Coronary artery (tissue), 2 donors: Measurements from ENCODE around the gene LFNG.

Experiments
- DNase-seq: peaks from one replicate; pipeline ENCODE4 v3.0.0-alpha.2; 2017; ENCODE audit warnings: low spot score
- H3K27ac ChIP-seq, 2 donors: fragments of 200-600 bp; sonication (generic); one replicate each; pipeline ENCODE4 v1.5.1; 2016 to 2019
- H3K4me3 ChIP-seq: fragments of 200-600 bp; sonication (generic); 2 replicates; pipeline ENCODE4 v1.5.1; 2016; ENCODE audit warnings: mild to moderate bottlenecking, moderate library complexity
- CTCF ChIP-seq: fragments of 200-600 bp; sonication (generic); IDR thresholded peaks from one replicate; pipeline ENCODE4 v1.5.1; 2019; ENCODE audit warnings: antibody characterized with exemption

The LFNG gene

GRCh38 chr7:2570021-2570420 lies 50.4 kb downstream of the LFNG start:
- Histone ChIP-seq H3K27ac (no peak overlapping the region), H3K4me3 (no peak overlapping the region)
- no peak for TF ChIP-seq CTCF
- no peak for DNase-seq

GRCh38 chr7:2571409-2571808 lies 51.8 kb downstream of the LFNG start:
- TF ChIP-seq CTCF: no peak
- no peak overlapping the region for H3K27ac ChIP-seq
- H3K4me3 ChIP-seq: no peak overlapping the region
- no peak for DNase-seq

- TF ChIP-seq CTCF: no peak
- Histone ChIP-seq H3K4me3 (no peak overlapping the region), H3K27ac (no peak overlapping the region)
- no peak for DNase-seq
These were observed 52.7 kb downstream of the LFNG start for GRCh38 chr7:2572101-2572842.

GRCh38 chr7:2573761-2574160 lies 54.2 kb downstream of the LFNG start:
- Histone ChIP-seq H3K27ac (no peak overlapping the region), H3K4me3 (no peak overlapping the region)
- DNase-seq: no peak
- no peak for TF ChIP-seq CTCF

- TF ChIP-seq CTCF: no peak
- no peak overlapping the region for H3K27ac ChIP-seq
- DNase-seq: no peak
- H3K4me3 ChIP-seq: no peak overlapping the region
These were observed 55.6 kb downstream of the LFNG start for GRCh38 chr7:2575046-2575732.

- no peak for DNase-seq
- Histone ChIP-seq H3K27ac (no peak overlapping the region), H3K4me3 (no peak overlapping the region)
- TF ChIP-seq CTCF: no peak
These were observed 56.3 kb downstream of the LFNG start for GRCh38 chr7:2575733-2576340.
